GM12878 (cell line): Measurements from ENCODE around the gene BICD1. TPM values are rescaled to one million over a fixed set of nuclear protein-coding genes. Genes with fewer than 3 reads are reported as not detected.

Experiments used
- ATAC-seq: fragments of 200-7000 bp; cut with Tn5 transposase; 3 replicates; pipeline ENCODE4 v1.9.1; 2020; ENCODE audit warnings: mild to moderate bottlenecking, moderate library complexity
- BruUV-seq: library from RNA; stranded (reverse); fragments of 400-500 nt; replicated peaks from 2 replicates; lab custom pipeline; 2021; lab: Mats Ljungman, UMichigan
- CTCF ChIA-PET: fragments of 300-600 bp; sonication (Branson Sonifier 250); formaldehyde crosslinking; extraction: SDS; loops from one replicate; lab custom pipeline; 2021; ENCODE audit warnings: inconsistent platforms; lab: Yijun Ruan, JAX
- POLR2A ChIA-PET: fragments of 350-600 bp; formaldehyde crosslinking; extraction: SDS; loops from one replicate; lab custom pipeline; 2021; ENCODE audit warnings: inconsistent platforms; lab: Charles Lee
- RAD21 ChIA-PET: fragments of 300-600 bp; sonication (Branson Sonifier 250); formaldehyde crosslinking; loops from one replicate; lab custom pipeline; 2023; ENCODE audit warnings: antibody characterized with exemption; ENCODE audit not compliant: unreplicated experiment; lab: Charles Lee
- SMC1A ChIA-PET: fragments of 300-600 bp; sonication (Branson Sonifier 250); formaldehyde crosslinking; loops from one replicate; lab custom pipeline; 2023; ENCODE audit not compliant: unreplicated experiment, uncharacterized antibody; lab: Charles Lee
- DNase-seq: peaks from one replicate; pipeline ENCODE4 v3.0.0-alpha.2; 2011; ENCODE audit warnings: low read depth, low spot score
- FAIRE-seq: peaks from 3 replicates; lab custom pipeline; 2011; peaks lifted over from hg19 to GRCh38; lab: Jason Lieb, UNC
- H2AFZ ChIP-seq: 2 replicates; pipeline ENCODE4 v1.6.0; 2011; ENCODE audit warnings: low read depth, low read length, control low read depth; ENCODE audit not compliant: control insufficient read depth
- H3K27ac ChIP-seq: 2 replicates; pipeline ENCODE4 v1.5.1; 2011; ENCODE audit warnings: control low read depth; ENCODE audit not compliant: control insufficient read depth, insufficient read depth
- H3K27me3 ChIP-seq, 2 experiments: replicated peaks in 1 of 2; 2 replicates each; pipeline versions ENCODE4 v1.6.0 to v1.6.1; 2011; ENCODE audit warnings: low read length in 1 of 2; ENCODE audit not compliant: control insufficient read depth in 2 of 2, insufficient read depth in 2 of 2
- H3K36me3 ChIP-seq, 2 experiments: 2 replicates each; pipeline ENCODE4 v1.5.1; 2011; ENCODE audit warnings: low read length in 1 of 2; ENCODE audit not compliant: control insufficient read depth in 2 of 2, insufficient read depth in 2 of 2
- H3K4me1 ChIP-seq: 2 replicates; pipeline ENCODE4 v1.6.1; 2011; ENCODE audit warnings: mild to moderate bottlenecking, low read length, moderate library complexity, mixed read lengths; ENCODE audit not compliant: control insufficient read depth, insufficient read depth
- H3K4me2 ChIP-seq: 2 replicates; pipeline ENCODE4 v1.6.0; 2011; ENCODE audit warnings: control low read depth; ENCODE audit not compliant: control insufficient read depth, insufficient read depth
- H3K4me3 ChIP-seq: fragments of 200-600 bp; sonication (generic); 2 replicates; pipeline ENCODE4 v1.5.1; 2016
- H3K79me2 ChIP-seq: 2 replicates; pipeline ENCODE4 v1.6.0; 2011; ENCODE audit warnings: low read length; ENCODE audit not compliant: control insufficient read depth, insufficient read depth
- H3K9ac ChIP-seq: 2 replicates; pipeline ENCODE4 v1.8.0; 2011; ENCODE audit warnings: low read length, control low read depth, mixed read lengths; ENCODE audit not compliant: control insufficient read depth, insufficient read depth
- H3K9me3 ChIP-seq: replicated peaks from 3 replicates; pipeline ENCODE4 v1.5.1; 2011; ENCODE audit warnings: mild to moderate bottlenecking, low read length; ENCODE audit not compliant: control insufficient read depth, insufficient read depth
- H4K20me1 ChIP-seq: 2 replicates; pipeline ENCODE4 v1.6.0; 2011; ENCODE audit not compliant: control insufficient read depth, insufficient read depth
- BACH1 ChIP-seq: fragments of 450-650 bp; IDR thresholded peaks from 2 replicates; pipeline ENCODE4 v1.6.1; 2017; ENCODE audit warnings: mild to moderate bottlenecking, borderline replicate concordance
- BHLHE40 ChIP-seq, 2 experiments: fragments of 450-650 bp in 1 of 2; IDR thresholded peaks; 2 replicates each; pipeline ENCODE4 v1.6.1; 2011 to 2017; ENCODE audit warnings: low read depth in 2 of 2, borderline replicate concordance in 1 of 2, improper control_type of control experiment in 1 of 2, low read length in 1 of 2, mild to moderate bottlenecking in 1 of 2
- EP300 ChIP-seq, 2 experiments: fragments of 150-350 bp in 1 of 2; IDR thresholded peaks; 2 replicates each; pipeline ENCODE4 v1.6.1; 2011 to 2012; ENCODE audit warnings: low read depth in 2 of 2, low read length in 2 of 2, borderline replicate concordance in 1 of 2, improper control_type of control experiment in 1 of 2, inconsistent platforms in 1 of 2; ENCODE audit not compliant: control insufficient read depth in 1 of 2
- EZH2 ChIP-seq: IDR thresholded peaks from 2 replicates; pipeline ENCODE4 v1.6.1; 2012; ENCODE audit warnings: low read depth, mild to moderate bottlenecking, control low read depth, inconsistent platforms, low read length, borderline replicate concordance; ENCODE audit not compliant: control insufficient read depth
- GABPA ChIP-seq: IDR thresholded peaks from 2 replicates; pipeline ENCODE4 v1.6.1; 2014; ENCODE audit warnings: antibody characterized with exemption, low read depth, mild to moderate bottlenecking, inconsistent platforms
- TBL1XR1 ChIP-seq: IDR thresholded peaks from 2 replicates; pipeline ENCODE4 v1.6.1; 2012; ENCODE audit warnings: low read depth, low read length, improper control_type of control experiment
- TCF3 ChIP-seq: IDR thresholded peaks from 2 replicates; pipeline ENCODE4 v1.6.1; 2012; ENCODE audit warnings: low read depth, mild to moderate bottlenecking, low read length, borderline replicate concordance; ENCODE audit not compliant: insufficient read depth
- ZSCAN29 ChIP-seq: fragments of 450-650 bp; IDR thresholded peaks from 2 replicates; pipeline ENCODE4 v1.6.1; 2017; ENCODE audit warnings: mild to moderate bottlenecking, moderate library complexity
- WGBS: methylation state at CpG from one replicate; pipeline ENCODE4 v1.1.6; 2016; ENCODE audit warnings: low lambda C conversion rate; ENCODE audit not compliant: insufficient replicate concordance, insufficient coverage; ENCODE audit errors: missing lambda C conversion rate; 5-methylcytosine and 5-hydroxymethylcytosine counted together
- in situ Hi-C: fragments of 300-500 bp; cut with MboI; formaldehyde crosslinking; loops from 9 replicates; pipeline ENCODE4 v1.14.3; 2018; ENCODE audit warnings: mixed read lengths
- intact Hi-C: fragments of 100-400 bp; cut with micrococcal nuclease; formaldehyde crosslinking; loops from one replicate; pipeline ENCODE4 v1.14.2; 2022; ENCODE audit not compliant: unreplicated experiment
- polyA plus RNA-seq, 11 experiments: library from polyadenylated mRNA; depleted of rRNA in 4 of 11; unstranded in 6 of 11; stranded (reverse) in 5 of 11; fragments of >200 nt; fragmentation: Nextera tagmentation in 4 of 11; fragmentation: Illumina TruSeq in 1 of 11; extraction: Ambion mirVana in 4 of 11; extraction: Trizol in 1 of 11; gene quantifications; 1 replicate in 1 of 11; 2 replicates in 10 of 11; pipeline versions ENCODE4 v1.2.1 to v1.2.3, GENCODE V29; 2011 to 2016; ENCODE audit warnings: inconsistent platforms in 2 of 11, missing spikeins in 2 of 11, low read depth in 1 of 11
- total RNA-seq, 4 experiments: library from RNA; depleted of rRNA in 3 of 4; stranded (reverse); fragments of >200 nt in 3 of 4; fragmentation: Illumina TruSeq in 1 of 4; extraction: Trizol in 1 of 4; gene quantifications; 2 replicates each; pipeline versions ENCODE4 v1.2.1 to v1.2.3, GENCODE V29; 2013 to 2021

Gene BICD1
- total and polyA plus RNA-seq, 10 of the 15 experiments (the other 5 are each of a cell fraction or from before 2014, with no cell fraction given): 4.7 to 32.5 (median 14.4) TPM

GRCh38 chr12:32402170-32402569, 295.5 kb downstream of the BICD1 start (continued):
- TF ChIP-seq TBL1XR1: no peak
- TF ChIP-seq EZH2: no peak
- TF ChIP-seq TCF3: no peak
- TF ChIP-seq ZSCAN29: no peak
- TF ChIP-seq BACH1: no peak
- TF ChIP-seq GABPA: no peak
- TF ChIP-seq, all 136 proteins: peak for 0

GRCh38 chr12:32402946-32403345, 296.3 kb downstream of the BICD1 start:
- no peak overlapping the region for H3K4me2 ChIP-seq
- H2AFZ ChIP-seq: no peak overlapping the region
- in situ Hi-C loops (no loop called here), intact Hi-C loops (no loop called here)
- 4% methylated on average over 1 of the region's 1 CpG for WGBS
- no peaks in the 10 kb centered on the region for H3K79me2 ChIP-seq
- H3K27me3 ChIP-seq: peaks cover 0 to 7% of the 10 kb centered on the region in 2 experiments; a peak in 3 of 4 replicates
- SMC1A ChIA-PET: no interaction called here
- H3K9me3 ChIP-seq: no peaks in the 10 kb centered on the region
- no peak overlapping the region for H3K27ac ChIP-seq
- no TSS peak for BruUV-seq
- TF ChIP-seq EP300 (IDR thresholded peaks at IDR 0.05; ENCODE audit: borderline replicate concordance in 1 of 2, control insufficient read depth in 1 of 2, low read depth in 2 of 2, low read length in 2 of 2) (no peak), BHLHE40 (IDR thresholded peaks at IDR 0.05; ENCODE audit: borderline replicate concordance in 1 of 2, low read depth in 2 of 2, low read length in 1 of 2) (no peak)
- RAD21 ChIA-PET: no interaction called here
- no peak for DNase-seq
- no peak for FAIRE-seq
- no peaks in the 10 kb centered on the region for H3K4me1 ChIP-seq
- CTCF ChIA-PET: interaction anchor here (0.7 kb wide), 1 partner anchor 58 kb away, joined by 3 read pairs; no protein-coding TSS in a partner anchor
- H4K20me1 ChIP-seq: no peaks in the 10 kb centered on the region
- no peak for ATAC-seq
- no peaks in the 10 kb centered on the region for H3K36me3 ChIP-seq
- POLR2A ChIA-PET: no interaction called here
- H3K9ac ChIP-seq: no peak overlapping the region
- H3K4me3 ChIP-seq: no peak overlapping the region
